ENCODE measurements around the gene TMIGD3.
"Not testable (repeated sequence)": the region's sequence is repeated elsewhere in the genome, so short reads cannot be mapped to it uniquely, and the experiment has no call there.

Gene TMIGD3

DNA sequence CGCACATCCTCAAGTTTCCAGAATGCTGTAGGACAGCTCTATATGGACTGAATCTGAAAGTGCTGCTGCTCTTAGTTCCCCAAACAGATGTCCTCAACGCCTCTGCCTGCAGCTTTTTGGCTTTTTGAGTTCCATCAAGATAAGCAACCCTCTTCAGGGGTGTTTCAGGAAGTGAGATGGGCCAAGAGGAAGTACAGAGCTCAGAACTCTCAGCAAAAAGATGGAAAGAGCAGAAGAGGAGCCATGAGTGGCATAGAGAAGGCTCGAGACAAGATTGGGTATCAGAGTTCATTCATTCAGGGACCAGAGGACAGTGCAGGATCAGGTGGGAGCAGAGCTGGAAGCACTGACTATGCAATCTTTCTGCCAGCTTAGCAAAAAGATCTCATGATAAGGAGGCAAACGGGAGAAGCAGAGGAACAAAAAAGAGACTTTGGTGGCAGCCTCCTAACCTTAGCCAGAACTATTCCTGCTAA, at the start of gene TMIGD3, which contains the start of gene ADORA3:
Gene TMIGD3 (minus strand): TSS at position 49 of the 476 bp plus-strand sequence. CDS start 279 bp downstream, outside the sequence.
Gene ADORA3 (minus strand): TSS at position 49 of the 476 bp plus-strand sequence. CDS start 279 bp downstream, outside the sequence.
- H3K4me3 Mint-ChIP-seq, result peak within 1 kb of the TSS; percentile 33
- H3K4me1 Mint-ChIP-seq (ENCODE audit: low read depth), result peaks cover 58% of the 10 kb centered on the region
- H3K27ac Mint-ChIP-seq, result peak within 1 kb of the TSS; percentile 72
- no peaks in the 10 kb centered on the region for H3K9me3 Mint-ChIP-seq (ENCODE audit: low read depth)
- H3K27me3 Mint-ChIP-seq, result no peaks in the 10 kb centered on the region
- no peaks in the 10 kb centered on the region for H3K36me3 Mint-ChIP-seq

DNA sequence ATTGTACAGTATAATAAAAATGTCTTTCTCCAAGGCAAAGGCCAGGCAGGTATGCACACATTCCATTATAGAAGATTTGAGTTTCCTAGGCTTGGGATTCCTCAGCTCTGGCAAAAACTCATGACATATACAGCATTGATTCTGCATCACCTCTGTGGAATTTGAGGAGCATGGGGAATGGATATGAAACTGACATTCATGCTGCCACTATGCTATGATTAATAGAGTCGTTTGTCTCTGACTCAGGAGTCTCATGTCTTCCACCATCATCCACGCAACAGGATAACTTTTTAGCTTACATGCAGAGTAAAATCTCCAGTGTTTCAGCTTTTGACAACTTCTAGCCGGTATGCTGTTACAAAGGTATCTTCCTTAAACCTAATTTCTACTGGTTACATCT, 49.8 kb upstream of the TMIGD3 start:
- Mint-ChIP-seq H3K27ac (no peak overlapping the region), H3K27me3 (no peaks in the 10 kb centered on the region), H3K9me3 (ENCODE audit: low read depth) (no peaks in the 10 kb centered on the region), H3K36me3 (peaks cover 2% of the 10 kb centered on the region), H3K4me1 (ENCODE audit: low read depth) (peaks cover 3% of the 10 kb centered on the region), H3K4me3 (no peak overlapping the region)

DNA sequence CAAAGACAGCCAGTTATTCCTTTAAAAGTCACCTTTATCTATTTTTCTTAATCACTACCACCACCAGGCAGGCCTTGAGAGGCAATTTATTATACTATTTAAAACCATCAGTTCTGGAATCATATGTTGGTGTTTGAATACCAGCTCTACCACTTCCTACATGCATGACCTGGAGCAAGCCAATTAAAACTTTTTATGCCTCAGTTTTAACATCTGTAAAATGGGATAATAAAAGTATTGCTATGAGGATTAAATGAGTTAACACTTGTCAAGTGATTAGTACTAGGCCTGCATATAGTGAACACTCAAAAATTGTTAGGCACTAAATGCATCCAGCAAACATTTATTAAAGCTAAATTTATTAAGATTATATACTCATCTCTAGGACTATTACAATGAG, 49.2 kb upstream of the TMIGD3 start:
- no peaks in the 10 kb centered on the region for H3K9me3 Mint-ChIP-seq (ENCODE audit: low read depth)
- H3K4me3 Mint-ChIP-seq, result no peak overlapping the region
- no peaks in the 10 kb centered on the region for H3K27me3 Mint-ChIP-seq
- no peak overlapping the region for H3K27ac Mint-ChIP-seq
- H3K4me1 Mint-ChIP-seq (ENCODE audit: low read depth), result peaks cover 3% of the 10 kb centered on the region
- peaks cover 2% of the 10 kb centered on the region for H3K36me3 Mint-ChIP-seq

DNA sequence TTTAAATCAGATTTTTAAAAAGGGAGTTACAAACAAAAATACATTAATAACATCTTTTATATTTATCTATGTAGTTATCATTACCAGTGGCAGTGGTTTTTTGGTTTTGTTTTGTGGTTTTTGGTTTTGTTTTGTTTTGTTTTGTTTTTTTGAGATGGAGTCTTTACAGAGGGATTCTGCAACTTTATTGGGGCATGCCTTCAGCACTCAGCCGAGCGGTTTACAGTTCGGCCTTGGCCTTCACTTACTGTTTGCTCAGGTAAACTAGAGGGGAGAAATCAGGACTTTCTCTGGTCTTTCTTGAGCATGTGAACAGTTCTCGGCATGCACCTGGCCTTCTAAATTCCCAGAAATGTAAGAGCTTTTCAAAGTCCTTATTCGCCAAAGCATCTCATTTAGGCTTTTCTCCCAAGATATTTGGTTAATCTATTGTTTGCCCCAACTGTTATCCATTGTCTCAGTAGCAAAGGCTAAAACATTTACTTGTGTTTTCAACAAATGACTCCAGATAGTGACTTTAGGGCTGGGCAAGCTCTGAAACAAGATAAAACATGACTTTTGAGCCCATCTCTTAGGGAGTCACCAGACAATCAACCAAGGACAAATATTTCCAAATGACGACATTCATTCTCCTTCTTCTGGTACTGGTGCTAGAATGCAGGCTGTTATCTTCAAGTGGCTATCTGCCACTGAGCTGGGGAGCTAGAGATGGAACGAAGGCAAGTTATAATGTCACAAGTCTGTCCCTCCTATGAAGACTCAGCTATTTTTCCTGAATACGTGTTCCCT, 48.4 kb upstream of the TMIGD3 start:
- Mint-ChIP-seq H3K27ac (no peak overlapping the region), H3K9me3 (ENCODE audit: low read depth) (no peaks in the 10 kb centered on the region), H3K4me3 (no peak overlapping the region)

DNA sequence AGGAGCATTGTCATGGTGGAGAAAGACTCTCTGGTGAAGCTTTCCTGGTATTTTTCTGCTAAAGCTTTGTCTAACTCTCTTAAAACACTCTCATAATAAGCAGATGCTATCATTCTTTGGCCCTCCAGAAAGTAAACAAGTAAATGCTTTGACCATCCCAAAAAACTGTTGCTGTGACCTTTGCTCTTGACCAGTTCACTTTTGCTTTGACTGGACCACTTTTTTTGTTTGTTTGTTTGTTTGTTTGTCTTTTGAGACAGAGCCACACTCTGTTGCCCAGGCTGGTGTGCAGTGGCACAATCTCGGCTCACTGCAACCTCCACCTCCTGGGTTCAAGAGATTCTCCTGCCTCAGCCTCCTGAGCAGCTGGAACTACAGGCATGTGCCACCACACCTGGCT, 44.4 kb upstream of the TMIGD3 start:
- H3K27ac Mint-ChIP-seq; H3K36me3 Mint-ChIP-seq; H3K27me3 Mint-ChIP-seq; H3K9me3 Mint-ChIP-seq (ENCODE audit: low read depth); H3K4me1 Mint-ChIP-seq (ENCODE audit: low read depth); H3K4me3 Mint-ChIP-seq: not testable (repeated sequence)

More for the DNA sequence above, 48.4 kb upstream of the TMIGD3 start:
- Mint-ChIP-seq H3K27me3 (no peaks in the 10 kb centered on the region), H3K4me1 (ENCODE audit: low read depth) (peaks cover 3% of the 10 kb centered on the region), H3K36me3 (no peaks in the 10 kb centered on the region)

DNA sequence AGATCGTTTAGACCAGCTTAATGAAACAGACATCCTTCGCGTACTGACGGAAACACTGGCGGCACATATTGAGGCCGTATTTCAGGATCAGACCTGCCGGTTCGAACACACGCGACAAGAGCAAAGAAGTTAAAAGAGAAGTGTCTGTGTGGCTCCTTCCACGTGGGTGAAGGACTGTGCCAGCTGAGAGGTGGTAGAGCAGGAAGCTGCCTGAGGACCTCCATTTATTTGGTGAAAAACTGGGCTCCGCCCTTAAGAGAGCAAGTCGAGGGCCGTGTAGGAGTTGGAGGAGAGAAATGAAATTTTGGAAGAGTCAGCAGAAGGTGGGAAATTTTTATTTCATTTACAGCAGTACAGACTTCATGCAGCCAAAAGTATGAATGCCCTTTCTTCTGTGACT, 38.8 kb upstream of the TMIGD3 start:
- H3K27ac Mint-ChIP-seq, result no peak overlapping the region
- no peaks in the 10 kb centered on the region for H3K27me3 Mint-ChIP-seq
- peaks cover 3% of the 10 kb centered on the region for H3K36me3 Mint-ChIP-seq
- no peak overlapping the region for H3K4me3 Mint-ChIP-seq
- H3K9me3 Mint-ChIP-seq (ENCODE audit: low read depth), result no peaks in the 10 kb centered on the region
- H3K4me1 Mint-ChIP-seq (ENCODE audit: low read depth), result peaks cover 4% of the 10 kb centered on the region

DNA sequence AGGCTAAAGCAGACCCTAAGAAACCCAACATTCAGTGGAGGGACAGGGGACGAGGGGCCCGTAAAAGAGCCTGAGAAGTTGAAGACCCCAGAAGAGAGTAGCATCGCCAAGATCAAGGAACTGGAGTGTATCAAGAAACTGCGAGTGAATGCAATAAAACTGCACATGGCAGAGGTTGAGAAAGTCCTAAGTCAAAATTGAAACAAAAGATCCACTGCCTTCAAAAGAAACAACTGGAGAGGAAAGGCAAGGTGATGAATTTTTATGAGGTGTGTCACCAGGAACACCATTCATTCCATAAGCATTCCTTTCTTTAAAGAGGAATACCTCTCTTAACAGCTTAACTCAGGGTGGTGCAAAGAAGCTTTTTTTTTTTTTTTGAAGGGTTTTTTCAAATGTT, 38.3 kb upstream of the TMIGD3 start:
- Mint-ChIP-seq H3K27me3 (no peaks in the 10 kb centered on the region), H3K36me3 (peaks cover 3% of the 10 kb centered on the region)

DNA sequence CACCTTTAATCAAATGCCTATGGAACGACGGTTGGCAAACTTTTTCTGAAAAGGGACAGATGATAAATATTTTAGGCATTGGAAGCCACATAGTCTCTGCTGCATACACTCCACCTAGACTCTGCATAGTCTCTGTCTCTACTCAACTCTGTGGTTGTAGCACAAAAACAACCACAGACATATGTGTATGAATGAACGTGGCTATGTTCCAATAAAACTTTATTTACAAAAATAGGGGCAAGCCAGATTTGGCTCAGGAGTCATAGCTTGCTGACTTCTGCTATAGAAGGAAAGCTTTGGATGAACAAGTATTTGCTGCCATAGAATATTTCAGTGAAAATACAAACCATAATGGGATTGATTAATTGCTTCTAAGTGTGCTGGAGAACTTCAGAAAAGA, 37.5 kb upstream of the TMIGD3 start:
- H3K36me3 Mint-ChIP-seq, result no peaks in the 10 kb centered on the region
- no peak overlapping the region for H3K27ac Mint-ChIP-seq
- peaks cover 4% of the 10 kb centered on the region for H3K4me1 Mint-ChIP-seq (ENCODE audit: low read depth)
- H3K9me3 Mint-ChIP-seq (ENCODE audit: low read depth), result no peaks in the 10 kb centered on the region
- H3K27me3 Mint-ChIP-seq, result no peaks in the 10 kb centered on the region
- no peak overlapping the region for H3K4me3 Mint-ChIP-seq

More for the DNA sequence above, 38.3 kb upstream of the TMIGD3 start:
- no peaks in the 10 kb centered on the region for H3K9me3 Mint-ChIP-seq (ENCODE audit: low read depth)
- peaks cover 4% of the 10 kb centered on the region for H3K4me1 Mint-ChIP-seq (ENCODE audit: low read depth)
- H3K4me3 Mint-ChIP-seq, result no peak overlapping the region
- no peak overlapping the region for H3K27ac Mint-ChIP-seq

DNA sequence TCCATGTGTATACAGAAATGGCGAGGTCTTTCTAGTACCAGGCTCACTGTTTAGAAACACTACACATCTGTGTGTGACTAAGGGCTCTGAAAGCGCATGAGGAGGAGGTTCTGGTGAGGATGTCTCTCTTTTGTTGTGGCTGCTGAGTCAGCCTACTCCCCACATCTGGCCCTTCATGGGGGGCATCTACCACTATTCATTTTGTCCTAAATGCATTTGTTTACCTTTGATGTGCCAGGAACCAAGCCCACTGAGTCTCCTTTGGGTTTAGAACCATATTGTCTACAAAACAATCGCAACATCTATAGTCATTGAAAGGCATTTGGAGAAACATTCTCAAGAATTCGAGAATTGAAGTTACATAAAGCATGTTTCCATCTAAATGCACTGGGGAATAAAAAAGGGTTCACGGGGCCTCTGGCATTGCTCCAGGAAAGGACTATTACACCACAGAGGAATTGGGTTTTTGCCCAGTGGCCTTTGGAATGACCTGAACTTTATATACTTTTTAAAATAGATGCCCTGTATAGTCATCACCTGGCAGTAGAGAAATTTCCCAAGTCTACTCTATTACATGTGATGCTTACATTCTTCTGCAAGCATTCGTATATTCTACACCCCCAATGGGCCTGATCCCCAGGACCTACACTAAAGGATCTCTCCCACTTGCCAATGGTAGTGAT, 35.1 kb upstream of the TMIGD3 start:
- no peaks in the 10 kb centered on the region for H3K9me3 Mint-ChIP-seq (ENCODE audit: low read depth)
- H3K36me3 Mint-ChIP-seq, result no peaks in the 10 kb centered on the region
- H3K4me1 Mint-ChIP-seq (ENCODE audit: low read depth), result peaks cover 4% of the 10 kb centered on the region
- H3K27ac Mint-ChIP-seq, result no peak overlapping the region
- no peaks in the 10 kb centered on the region for H3K27me3 Mint-ChIP-seq
- no peak overlapping the region for H3K4me3 Mint-ChIP-seq

DNA sequence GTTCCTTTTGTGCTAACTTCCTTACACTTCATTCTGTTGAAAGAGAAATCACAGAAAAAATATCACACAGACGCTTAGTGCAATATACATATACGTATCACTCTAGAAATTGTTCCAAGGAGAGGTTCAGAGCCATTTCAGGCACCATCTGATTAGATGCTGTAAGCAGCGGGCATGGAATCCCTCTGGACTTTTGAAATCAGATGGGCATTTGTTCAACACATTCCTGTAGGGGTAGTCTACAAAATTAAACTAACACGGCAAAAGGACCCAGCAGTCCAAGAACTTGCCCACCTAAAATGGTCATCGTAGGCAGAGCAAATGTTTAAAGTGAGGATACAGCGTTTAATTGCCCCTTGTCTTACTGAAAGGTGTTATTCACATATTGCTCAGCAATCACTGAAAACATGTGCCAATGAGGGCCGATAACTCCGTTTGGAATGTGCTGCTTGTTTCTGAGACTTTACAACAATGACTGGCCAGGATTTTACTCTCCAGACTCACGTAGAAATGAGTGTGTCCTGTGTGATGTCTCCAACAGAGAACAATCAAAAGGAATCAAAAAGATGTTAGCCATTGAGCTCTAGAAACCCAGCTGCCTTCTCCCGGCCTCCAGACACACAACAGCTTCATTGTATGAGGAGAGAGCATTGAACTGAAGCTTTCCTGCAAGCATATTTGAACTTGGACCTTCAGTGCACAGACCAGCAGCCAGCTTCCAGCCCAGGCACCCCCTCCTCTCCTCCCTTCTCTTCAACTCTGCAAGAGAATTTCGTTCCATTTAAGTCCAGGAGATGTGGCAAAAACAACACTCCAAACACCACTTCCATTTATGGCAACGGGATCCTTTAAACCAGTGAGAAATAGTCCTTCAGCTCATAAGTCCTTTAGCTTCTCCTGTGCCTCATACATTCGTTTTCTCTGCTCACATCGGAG, 32.1 kb upstream of the TMIGD3 start:
- H3K4me3 Mint-ChIP-seq, result no peak overlapping the region
- no peaks in the 10 kb centered on the region for H3K27me3 Mint-ChIP-seq
- no peaks in the 10 kb centered on the region for H3K4me1 Mint-ChIP-seq (ENCODE audit: low read depth)
- peaks cover 3% of the 10 kb centered on the region for H3K36me3 Mint-ChIP-seq
- no peaks in the 10 kb centered on the region for H3K9me3 Mint-ChIP-seq (ENCODE audit: low read depth)
- no peak overlapping the region for H3K27ac Mint-ChIP-seq

DNA sequence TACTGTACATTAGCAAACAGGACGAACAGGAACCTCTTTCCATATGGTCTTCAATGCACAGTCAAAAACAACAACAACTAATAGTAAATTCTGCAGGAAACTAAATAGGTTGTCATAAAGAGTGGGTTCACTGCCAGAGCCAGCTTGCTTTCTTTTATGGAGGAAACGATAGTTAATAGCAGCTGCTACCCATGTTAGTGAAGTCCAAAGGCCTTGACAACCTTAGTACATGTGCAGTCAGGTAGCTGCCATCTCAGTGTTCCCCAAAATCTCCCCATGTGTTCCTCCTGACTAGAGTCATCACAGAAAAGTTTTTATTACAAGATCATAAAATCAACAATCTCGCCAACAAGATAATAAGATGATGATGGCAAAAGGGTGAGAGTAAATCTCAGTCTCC, 16.6 kb upstream of the TMIGD3 start:
- H3K27ac Mint-ChIP-seq, result no peak overlapping the region
- H3K4me3 Mint-ChIP-seq, result no peak overlapping the region
- no peaks in the 10 kb centered on the region for H3K36me3 Mint-ChIP-seq
- peaks cover 30% of the 10 kb centered on the region for H3K4me1 Mint-ChIP-seq (ENCODE audit: low read depth)
- no peaks in the 10 kb centered on the region for H3K27me3 Mint-ChIP-seq
- no peaks in the 10 kb centered on the region for H3K9me3 Mint-ChIP-seq (ENCODE audit: low read depth)

DNA sequence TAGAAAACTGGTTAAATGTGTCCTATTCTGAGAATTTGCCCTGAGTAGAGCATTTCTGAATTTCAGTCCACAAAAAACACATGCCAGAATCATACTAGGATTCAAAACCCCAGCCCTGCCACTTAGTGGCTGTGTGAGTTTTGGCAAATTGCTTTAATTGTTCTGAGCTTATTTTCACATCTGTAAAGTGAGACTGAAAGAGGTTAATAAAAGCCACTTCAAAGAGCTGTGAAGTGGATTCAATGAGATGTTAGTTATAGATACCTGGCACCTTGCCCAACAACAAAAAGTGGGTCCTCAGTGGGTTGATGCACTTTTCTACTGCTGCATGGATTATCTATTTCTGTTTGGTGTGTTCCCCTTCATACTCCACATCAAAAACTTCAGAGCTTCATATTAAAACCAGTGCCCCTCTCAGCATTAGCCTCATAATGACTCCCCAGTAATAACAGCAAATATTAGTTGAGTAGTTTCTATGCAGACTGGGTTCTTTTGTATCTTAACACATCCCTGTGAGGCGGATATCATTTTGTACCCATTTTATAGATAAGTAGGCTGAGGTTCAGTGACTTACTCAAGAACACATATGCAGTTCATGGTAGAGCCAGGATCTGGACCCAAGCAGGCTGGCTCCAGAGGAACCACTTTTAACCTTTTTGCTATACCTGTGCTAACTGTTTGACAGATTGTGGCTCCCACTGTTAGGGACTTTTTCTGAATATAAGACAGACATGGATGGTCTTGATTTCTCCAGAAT, 14.2 kb upstream of the TMIGD3 start:
- no peaks in the 10 kb centered on the region for H3K27me3 Mint-ChIP-seq
- H3K9me3 Mint-ChIP-seq (ENCODE audit: low read depth), result no peaks in the 10 kb centered on the region
- no peaks in the 10 kb centered on the region for H3K36me3 Mint-ChIP-seq
- H3K4me3 Mint-ChIP-seq, result peak overlapping the region; percentile 58
- peaks cover 44% of the 10 kb centered on the region for H3K4me1 Mint-ChIP-seq (ENCODE audit: low read depth)
- peak overlapping the region; percentile 64 for H3K27ac Mint-ChIP-seq

DNA sequence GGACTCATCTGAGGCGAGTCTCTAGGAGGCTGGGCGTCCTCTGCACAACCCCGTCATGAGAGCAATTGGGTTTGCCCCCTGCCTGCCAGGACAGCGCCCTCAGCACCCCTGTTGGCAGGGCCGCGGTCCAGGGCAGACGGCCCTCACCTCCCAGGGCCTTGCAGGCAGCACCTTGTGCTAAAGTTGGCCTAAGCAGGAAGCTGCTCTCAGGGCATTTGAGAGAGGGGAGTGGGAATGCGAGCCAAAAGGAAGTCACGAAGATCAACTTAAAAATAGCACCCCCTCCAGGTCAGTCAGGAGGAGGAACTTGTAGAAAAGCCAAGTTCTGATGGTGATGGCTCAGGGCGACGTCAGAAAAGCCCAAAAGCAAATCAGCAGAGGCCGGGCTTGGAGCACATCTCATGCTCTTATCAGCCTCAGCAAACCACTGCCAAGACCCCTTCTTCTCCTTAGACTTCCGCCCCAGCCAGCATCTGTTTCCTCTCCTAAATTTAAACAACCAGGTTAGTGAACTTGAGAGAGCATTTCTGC, 12.6 kb upstream of the TMIGD3 start:
- peaks cover 44% of the 10 kb centered on the region for H3K4me1 Mint-ChIP-seq (ENCODE audit: low read depth)
- peak overlapping the region; percentile 72 for H3K4me3 Mint-ChIP-seq
- peak overlapping the region; percentile 1 for H3K27ac Mint-ChIP-seq
- no peaks in the 10 kb centered on the region for H3K36me3 Mint-ChIP-seq
- H3K9me3 Mint-ChIP-seq (ENCODE audit: low read depth), result no peaks in the 10 kb centered on the region
- H3K27me3 Mint-ChIP-seq, result no peaks in the 10 kb centered on the region

All from activated naive CD8-positive, alpha-beta T cell (primary cell).